ENCODE data around the gene PLEKHG4B. TPM values are rescaled to one million over a fixed set of nuclear protein-coding genes. Genes with fewer than 3 reads are reported as not detected.

PLEKHG4B gene
- total and polyA plus RNA-seq, 4 donors: under 0.01 to 0.05 (median 0.01) TPM; not detected in 1

- 77% methylated on average over 8 of the region's 8 CpGs for WGBS
- no peaks in the 10 kb centered on the region for H3K36me3 ChIP-seq (ENCODE audit: control insufficient read depth in 4 of 4, insufficient read depth in 3 of 4, low read depth in 1 of 4, low read length in 3 of 4)
- peaks cover 0 to 2% (median 0%) of the 10 kb centered on the region in 4 donors for H3K9me3 ChIP-seq (ENCODE audit: control insufficient read depth in 4 of 4, low read length in 3 of 4)
- no peak overlapping the region for H3K9ac ChIP-seq (ENCODE audit: low read depth in 1 of 2, low read length in 2 of 2)
- no peak overlapping the region for H3K4me3 ChIP-seq (ENCODE audit: low read depth in 1 of 3, low read length in 3 of 3)
- DNase-seq (ENCODE audit: low spot score): no peak
- no peak overlapping the region for H3K27ac ChIP-seq (ENCODE audit: low read depth in 1 of 2, low read length in 2 of 2)
- H3K27me3 ChIP-seq (ENCODE audit: control insufficient read depth in 4 of 4, insufficient read depth in 4 of 4, low read length in 3 of 4): no peaks in the 10 kb centered on the region
- no peak for TF ChIP-seq CTCF (IDR thresholded peaks at IDR 0.05; ENCODE audit: low read depth, low read length, missing input control)
- H3K4me1 ChIP-seq (ENCODE audit: control insufficient read depth in 4 of 4, insufficient read depth in 4 of 4, low read length in 3 of 4): no peaks in the 10 kb centered on the region
Measured at GRCh38 chr5:153256-153655, 61.3 kb downstream of the PLEKHG4B start.

GRCh38 chr5:154236-154635 is 62.3 kb downstream of the PLEKHG4B start:
- TF ChIP-seq TAF1 (conservative IDR thresholded peaks at IDR 0.05) (no peak), FOXA2 (IDR thresholded peaks at IDR 0.05) (no peak), HNF4A (conservative IDR thresholded peaks at IDR 0.05) (no peak), SP1 (IDR thresholded peaks at IDR 0.05) (no peak), NR2F2 (IDR thresholded peaks at IDR 0.05) (no peak), MAX (IDR thresholded peaks at IDR 0.05) (no peak), RAD21 (IDR thresholded peaks at IDR 0.05) (no peak), RXRA (IDR thresholded peaks at IDR 0.05) (no peak), EGR1 (IDR thresholded peaks at IDR 0.05; ENCODE audit: low read depth in 2 of 2) (no peak), GABPA (IDR thresholded peaks at IDR 0.05 in 1 of 2, conservative IDR thresholded peaks at IDR 0.05 in 1 of 2) (no peak), ZBTB33 (IDR thresholded peaks at IDR 0.05) (no peak), FOXA1 (IDR thresholded peaks at IDR 0.05) (no peak), ATF3 (IDR thresholded peaks at IDR 0.05) (no peak), REST (IDR thresholded peaks at IDR 0.05) (no peak), HNF4G (IDR thresholded peaks at IDR 0.05) (no peak), YY1 (IDR thresholded peaks at IDR 0.05) (no peak), CTCF (IDR thresholded peaks at IDR 0.05; ENCODE audit: low read depth, low read length, missing input control) (no peak), JUND (IDR thresholded peaks at IDR 0.05) (no peak)
- peaks cover 0 to 2% (median 0%) of the 10 kb centered on the region in 4 donors for H3K9me3 ChIP-seq (ENCODE audit: control insufficient read depth in 4 of 4, low read length in 3 of 4)
- H3K27ac ChIP-seq (ENCODE audit: low read depth in 1 of 2, low read length in 2 of 2): no peak overlapping the region
- H3K27me3 ChIP-seq (ENCODE audit: control insufficient read depth in 4 of 4, insufficient read depth in 4 of 4, low read length in 3 of 4): no peaks in the 10 kb centered on the region
- H3K9ac ChIP-seq (ENCODE audit: low read depth in 1 of 2, low read length in 2 of 2): no peak overlapping the region
- DNase-seq (ENCODE audit: low spot score): no peak
- 79% methylated on average over 10 of the region's 10 CpGs for WGBS
- no peak overlapping the region for H3K4me3 ChIP-seq (ENCODE audit: low read depth in 1 of 3, low read length in 3 of 3)
- H3K36me3 ChIP-seq (ENCODE audit: control insufficient read depth in 4 of 4, insufficient read depth in 3 of 4, low read depth in 1 of 4, low read length in 3 of 4): no peaks in the 10 kb centered on the region
- H3K4me1 ChIP-seq (ENCODE audit: control insufficient read depth in 4 of 4, insufficient read depth in 4 of 4, low read length in 3 of 4): no peaks in the 10 kb centered on the region
